Embryonic facial prominence (tissue), 1 donor: ENCODE results near the gene LDAH.

Experiments
- DNase-seq: peaks from one replicate; pipeline ENCODE4 v3.0.0-alpha.2; 2016; ENCODE audit errors: extremely low spot score

The LDAH gene

DNA sequence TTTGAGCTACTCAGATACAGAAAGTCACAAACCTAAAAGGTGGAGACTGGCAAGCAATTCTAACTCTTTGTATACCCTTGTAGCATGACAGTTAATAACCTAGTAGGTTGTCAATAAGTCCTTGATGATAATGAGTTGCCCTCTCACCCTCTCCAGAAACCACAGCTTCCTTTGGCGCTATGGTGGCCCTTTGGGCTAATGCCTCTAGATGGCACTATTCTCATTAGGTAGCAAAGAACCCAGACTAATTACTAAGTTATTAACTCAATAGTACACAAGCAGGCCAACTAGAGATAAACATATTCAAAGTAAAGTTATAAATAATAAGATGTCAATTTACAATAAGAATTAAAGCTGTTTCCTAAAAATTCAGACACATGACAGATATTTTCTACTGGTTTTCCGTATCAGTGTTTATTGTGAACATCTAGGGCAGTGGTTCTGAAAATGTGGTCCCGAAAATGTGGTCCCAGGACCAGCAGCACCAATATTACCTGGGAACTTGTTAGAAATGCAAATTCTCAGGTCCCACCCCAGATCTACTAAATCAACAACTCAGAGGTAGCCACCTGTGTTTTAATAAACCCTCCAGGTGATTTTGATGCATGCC lies 41.1 kb downstream of the LDAH start:
- DNase-seq = no peak

- DNase-seq = no peak
These were observed 51.6 kb downstream of the LDAH start for GRCh38 chr2:20771299-20771698.

DNA sequence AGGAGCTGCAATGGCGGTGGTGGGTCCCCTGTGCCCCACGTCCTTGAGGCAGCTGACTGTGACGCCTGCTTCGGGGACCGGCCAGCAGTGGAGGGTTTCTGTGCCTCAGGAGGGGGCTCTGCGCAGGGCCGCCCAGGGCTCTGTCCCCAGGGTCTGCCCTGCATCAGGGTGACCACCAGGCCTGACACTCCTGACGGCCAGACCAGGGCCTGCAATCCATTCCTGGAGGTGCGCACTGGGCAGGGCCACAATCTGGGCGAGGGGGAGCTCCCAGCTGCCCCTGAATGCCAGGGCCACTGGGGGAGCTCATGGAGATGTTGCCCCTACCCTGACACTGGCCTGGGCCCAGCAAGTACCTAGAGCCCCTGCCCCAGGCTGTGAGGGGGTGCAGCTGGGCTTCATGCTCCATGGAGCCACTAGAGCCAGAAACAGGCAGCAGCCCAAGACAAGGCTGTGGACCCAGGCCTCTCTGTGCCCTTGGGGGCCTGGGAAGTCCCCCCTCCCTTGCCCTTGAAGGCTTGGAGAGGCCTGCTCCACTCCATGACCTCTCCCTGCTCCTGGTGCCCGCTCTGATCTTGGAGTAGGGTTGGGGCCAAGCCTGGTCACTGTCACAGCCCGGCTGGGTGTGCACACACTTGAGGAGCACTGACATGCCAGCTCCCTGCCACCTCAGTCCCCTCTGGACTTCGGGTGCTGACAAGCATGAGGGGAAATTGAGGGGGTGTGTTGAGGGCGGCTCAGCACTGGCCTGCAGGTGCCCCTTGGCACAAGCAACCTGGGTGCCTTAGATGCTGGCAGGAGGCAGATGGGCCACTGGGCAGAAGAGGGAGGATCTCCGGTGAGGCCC lies 55.9 kb downstream of the LDAH start:
- no peak for DNase-seq

DNA sequence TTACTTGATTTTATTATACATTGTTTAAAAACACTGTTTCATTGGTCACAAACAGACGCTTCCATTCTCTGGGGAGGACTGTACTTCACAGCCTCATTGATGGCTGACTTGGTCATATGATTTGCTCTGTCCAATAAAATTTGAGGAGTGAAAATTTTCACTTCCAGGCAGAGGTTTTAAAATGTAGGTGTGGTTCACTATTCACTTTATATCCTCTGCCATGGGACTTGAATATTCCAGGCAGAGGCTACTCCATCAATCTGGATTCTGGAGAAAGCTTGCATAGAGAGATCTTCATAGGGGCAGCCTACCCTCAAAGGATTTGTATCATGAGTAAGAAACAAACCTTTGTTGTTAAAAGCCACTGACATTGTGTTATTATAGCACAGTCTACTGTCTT lies 56.7 kb downstream of the LDAH start:
- DNase-seq = no peak

GRCh38 chr2:20762945-20763683 lies 59.8 kb downstream of the LDAH start:
- no peak for DNase-seq

GRCh38 chr2:20759487-20759886 lies 63.4 kb downstream of the LDAH start:
- no peak for DNase-seq

DNA sequence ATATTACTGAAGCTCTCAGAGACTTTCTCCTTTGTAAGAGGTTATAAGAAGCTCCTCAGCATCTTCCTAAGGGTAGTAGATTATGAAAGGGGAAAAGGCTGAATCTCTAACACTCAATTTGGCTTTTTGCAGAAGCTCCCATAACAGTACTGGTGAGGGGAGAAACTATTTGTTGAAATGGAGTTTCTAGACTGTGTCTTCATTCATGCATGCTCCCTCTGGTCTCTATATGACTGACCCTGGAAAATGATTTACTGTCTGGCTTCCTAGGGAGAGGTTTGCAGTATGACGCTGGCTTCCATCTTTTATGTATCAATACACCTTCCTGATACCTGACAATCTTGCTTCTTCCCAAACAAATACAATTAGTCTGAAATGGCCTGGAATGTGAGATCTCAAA lies 63.9 kb downstream of the LDAH start:
- no peak for DNase-seq

GRCh38 chr2:20757405-20758090 lies 65.4 kb downstream of the LDAH start:
- DNase-seq = no peak

GRCh38 chr2:20755132-20755800 lies 67.6 kb downstream of the LDAH start:
- DNase-seq = no peak

- DNase-seq = no peak
These were observed 70.6 kb downstream of the LDAH start for GRCh38 chr2:20752293-20752692.

GRCh38 chr2:20747317-20747716 lies 75.6 kb downstream of the LDAH start:
- DNase-seq = no peak

GRCh38 chr2:20745924-20746555 lies 76.9 kb downstream of the LDAH start:
- no peak for DNase-seq

GRCh38 chr2:20744366-20745335 lies 78.2 kb downstream of the LDAH start:
- no peak for DNase-seq

- no peak for DNase-seq
These were observed 84.1 kb downstream of the LDAH start for GRCh38 chr2:20738772-20739171.

DNA sequence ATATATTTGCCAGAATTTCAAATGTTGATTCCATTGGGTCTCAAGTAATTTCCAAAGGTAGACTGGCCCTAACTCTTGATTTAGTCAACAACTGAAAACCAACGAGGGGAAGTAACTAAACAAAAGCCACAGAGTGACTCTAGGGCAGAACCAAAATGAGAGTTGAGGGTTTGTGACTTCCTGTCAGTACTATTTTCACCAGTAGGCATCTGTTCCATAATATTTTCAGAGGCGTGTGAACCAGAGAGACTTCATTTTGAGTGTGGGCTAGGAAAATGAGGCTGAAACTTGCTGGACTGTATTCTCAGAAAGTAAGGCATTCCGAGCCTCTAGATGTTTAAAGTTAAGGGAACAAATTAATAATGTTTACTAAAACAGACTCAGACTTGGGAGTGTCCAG lies 85.4 kb downstream of the LDAH start:
- no peak for DNase-seq

GRCh38 chr2:20728114-20728758 lies 94.7 kb downstream of the LDAH start:
- DNase-seq = no peak

DNA sequence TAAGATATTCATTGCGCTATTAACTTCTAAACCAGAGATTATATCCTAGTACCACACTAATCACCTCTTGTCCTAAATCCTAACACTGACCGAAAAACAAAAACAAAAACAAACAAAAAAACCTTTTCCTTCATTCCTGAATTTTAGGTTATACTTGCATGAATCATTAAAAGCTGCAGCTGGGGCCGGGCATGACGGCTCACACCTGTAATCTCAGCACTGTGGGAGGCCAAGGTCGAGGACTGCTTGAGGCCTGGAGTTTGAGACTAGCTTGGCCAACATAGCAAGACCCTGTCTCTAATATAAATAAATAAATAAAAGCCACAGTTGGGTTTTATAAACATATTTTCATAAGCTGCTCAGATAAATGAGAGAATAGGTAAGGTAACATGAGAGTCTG lies 96.0 kb downstream of the LDAH start:
- no peak for DNase-seq

- no peak for DNase-seq
These were observed 97.1 kb downstream of the LDAH start for GRCh38 chr2:20725782-20726181.

DNA sequence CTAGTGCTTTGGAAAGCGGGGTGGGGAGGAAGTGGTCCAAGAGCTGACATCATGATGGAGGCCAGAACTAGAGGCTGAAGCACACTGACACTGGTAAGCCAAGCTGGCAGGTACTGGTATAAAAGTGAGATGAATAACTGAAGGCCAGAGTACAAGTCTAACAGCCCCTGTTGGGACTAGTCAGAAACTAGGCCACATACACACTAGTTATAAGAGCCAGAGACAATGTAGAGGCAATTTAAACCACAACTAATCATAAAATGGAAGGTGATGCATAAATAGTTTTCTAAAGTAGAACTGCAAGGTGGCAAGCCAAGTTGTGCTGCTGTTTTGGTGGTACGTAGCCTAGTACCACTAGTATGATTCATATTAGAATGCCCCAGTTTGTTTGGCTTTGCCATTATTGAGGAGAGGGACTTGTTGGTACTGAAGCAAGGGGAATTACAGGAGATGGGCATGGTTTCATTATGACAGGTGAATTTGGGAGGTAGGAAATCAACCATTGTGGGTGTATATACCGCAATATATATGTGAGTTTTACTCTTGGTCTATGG lies 98.3 kb downstream of the LDAH start:
- no peak for DNase-seq
